GM18505 (cell line): ENCODE data around the gene LHPP.

Experiments
- ATAC-seq: cut with Tn5 transposase; IDR thresholded peaks from one replicate; pipeline ENCODE4 v1.9.1; 2021; ENCODE audit not compliant: unreplicated experiment
- POLR2A ChIP-seq: IDR thresholded peaks from 4 replicates; pipeline ENCODE4 v1.6.1; 2011; ENCODE audit warnings: borderline replicate concordance; ENCODE audit not compliant: insufficient read depth, insufficient read length; ENCODE audit errors: extremely low read depth

Gene LHPP

GRCh38 chr10:124660404-124661125 is 198.9 kb downstream of the LHPP start:
- no peak for TF ChIP-seq POLR2A
- no peak for ATAC-seq

DNA sequence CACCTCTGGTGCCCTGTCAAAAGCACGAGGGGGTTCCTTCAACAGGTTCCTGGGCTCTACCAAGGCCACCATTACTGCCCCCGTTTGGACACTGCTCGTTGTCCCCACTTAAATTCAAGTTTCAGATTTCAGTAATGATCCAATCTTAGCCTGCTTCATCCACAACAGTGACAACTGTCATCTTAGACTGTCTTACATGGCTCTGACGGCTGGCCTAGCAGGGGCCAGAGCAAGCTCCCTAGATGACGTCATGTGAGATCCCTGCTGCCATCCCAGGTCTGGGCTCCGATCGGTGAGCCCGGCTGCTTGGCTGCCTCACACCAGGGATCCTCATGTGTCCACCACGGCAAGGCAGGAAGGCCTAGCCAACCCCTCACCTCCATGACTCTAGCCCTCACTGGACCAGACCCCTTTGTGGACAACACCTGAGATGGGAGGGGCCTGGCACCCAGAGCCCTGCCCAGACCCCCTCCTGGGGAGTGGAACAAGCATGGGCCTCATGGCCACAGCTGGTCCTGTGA is 200.1 kb downstream of the LHPP start:
- TF ChIP-seq POLR2A: no peak
- ATAC-seq: no peak

DNA sequence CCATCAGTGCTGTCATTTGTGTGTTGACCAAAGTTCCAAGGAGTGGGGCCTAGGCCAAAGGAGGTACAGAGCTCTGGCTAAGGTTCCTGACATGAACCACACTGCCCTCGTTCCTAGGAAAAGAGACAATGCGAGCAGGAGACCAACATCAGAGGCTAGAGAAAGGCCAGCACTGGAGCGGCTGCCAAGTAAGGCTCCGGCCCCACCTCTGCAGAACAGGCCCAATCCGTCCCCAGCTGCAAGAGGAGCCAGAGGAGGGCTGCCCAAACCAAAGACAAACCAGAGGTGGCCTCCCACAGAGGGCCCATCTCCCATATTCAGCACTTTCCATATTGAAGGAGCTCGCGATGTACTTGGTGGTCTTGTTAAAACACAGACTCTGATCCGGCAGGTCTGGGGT is 201.6 kb downstream of the LHPP start:
- no peak for TF ChIP-seq POLR2A
- no peak for ATAC-seq
